ENCODE results near the gene ANOS1. TPM values are rescaled to one million over a fixed set of nuclear protein-coding genes. Genes with fewer than 3 reads are reported as not detected.

The ANOS1 gene, protein sequence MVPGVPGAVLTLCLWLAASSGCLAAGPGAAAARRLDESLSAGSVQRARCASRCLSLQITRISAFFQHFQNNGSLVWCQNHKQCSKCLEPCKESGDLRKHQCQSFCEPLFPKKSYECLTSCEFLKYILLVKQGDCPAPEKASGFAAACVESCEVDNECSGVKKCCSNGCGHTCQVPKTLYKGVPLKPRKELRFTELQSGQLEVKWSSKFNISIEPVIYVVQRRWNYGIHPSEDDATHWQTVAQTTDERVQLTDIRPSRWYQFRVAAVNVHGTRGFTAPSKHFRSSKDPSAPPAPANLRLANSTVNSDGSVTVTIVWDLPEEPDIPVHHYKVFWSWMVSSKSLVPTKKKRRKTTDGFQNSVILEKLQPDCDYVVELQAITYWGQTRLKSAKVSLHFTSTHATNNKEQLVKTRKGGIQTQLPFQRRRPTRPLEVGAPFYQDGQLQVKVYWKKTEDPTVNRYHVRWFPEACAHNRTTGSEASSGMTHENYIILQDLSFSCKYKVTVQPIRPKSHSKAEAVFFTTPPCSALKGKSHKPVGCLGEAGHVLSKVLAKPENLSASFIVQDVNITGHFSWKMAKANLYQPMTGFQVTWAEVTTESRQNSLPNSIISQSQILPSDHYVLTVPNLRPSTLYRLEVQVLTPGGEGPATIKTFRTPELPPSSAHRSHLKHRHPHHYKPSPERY
- 0.01 to 0.08 TPM (median 0.05 TPM) in 5 replicates for total RNA-seq (2022; extraction: Qiagen RNA extraction)

DNA sequence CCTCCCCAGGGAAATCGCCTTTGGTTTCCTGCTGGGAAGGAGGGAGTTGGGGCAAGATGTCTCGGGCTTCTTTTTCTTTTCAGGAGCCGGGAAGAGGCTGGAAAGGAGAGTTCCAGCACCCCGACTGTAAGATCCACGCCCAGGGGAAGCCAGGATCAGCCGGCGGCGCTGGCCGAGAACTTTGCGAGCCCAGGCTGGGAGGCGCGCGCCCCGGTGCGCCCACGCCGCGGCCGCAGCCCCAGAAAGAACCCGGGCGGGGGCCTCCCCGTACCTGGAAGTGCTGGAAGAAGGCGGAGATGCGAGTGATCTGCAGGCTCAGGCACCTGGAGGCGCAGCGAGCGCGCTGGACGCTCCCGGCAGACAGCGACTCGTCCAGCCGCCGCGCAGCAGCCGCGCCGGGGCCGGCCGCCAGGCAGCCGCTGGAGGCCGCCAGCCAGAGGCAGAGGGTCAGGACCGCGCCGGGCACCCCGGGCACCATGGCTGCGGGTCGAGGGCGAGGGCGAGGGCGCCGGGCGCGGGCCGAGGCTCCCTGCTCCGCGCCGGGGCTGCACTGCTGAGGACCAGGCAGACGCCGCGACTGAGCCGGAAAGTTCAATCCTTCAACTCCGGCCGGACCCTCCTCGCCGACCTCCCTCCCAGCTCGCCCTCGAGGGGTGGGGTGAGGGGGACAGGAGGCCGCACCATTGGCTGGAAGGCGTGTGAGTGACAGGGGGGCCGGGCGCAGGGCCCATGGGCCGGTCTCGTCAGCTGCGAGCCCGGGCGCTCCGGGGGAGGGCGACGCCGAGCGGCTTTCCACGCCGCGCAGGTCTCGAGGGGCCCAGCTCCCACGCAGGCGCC lies at the start of gene ANOS1:
TSS of gene ANOS1 (minus strand) at position 579 of the 837 bp plus-strand sequence. CDS start at position 478, 101 bp downstream.

Other genes with a start within 250 kb of the ANOS1 start
- not detected in 5 replicates for gene FAM9A, start 69.2 kb upstream of the ANOS1 start, total RNA-seq (2022; extraction: Qiagen RNA extraction)

Measured in A549 treated with AZD2906 at 1 μM for 4 hours (cell line).